ENCODE measurements around the gene SEMA3G.
A peak's percentile ranks its signal among the peaks of the same experiment; 100 is the strongest.

Gene SEMA3G

GRCh38 chr3:52388348-52388821 lies 56.5 kb downstream of the SEMA3G start:
- no peak overlapping the region for H2AFZ ChIP-seq (ENCODE audit: low read length)
- no peak overlapping the region for H3K4me2 ChIP-seq (ENCODE audit: low read depth, low read length, poor library complexity, severe bottlenecking)

DNA sequence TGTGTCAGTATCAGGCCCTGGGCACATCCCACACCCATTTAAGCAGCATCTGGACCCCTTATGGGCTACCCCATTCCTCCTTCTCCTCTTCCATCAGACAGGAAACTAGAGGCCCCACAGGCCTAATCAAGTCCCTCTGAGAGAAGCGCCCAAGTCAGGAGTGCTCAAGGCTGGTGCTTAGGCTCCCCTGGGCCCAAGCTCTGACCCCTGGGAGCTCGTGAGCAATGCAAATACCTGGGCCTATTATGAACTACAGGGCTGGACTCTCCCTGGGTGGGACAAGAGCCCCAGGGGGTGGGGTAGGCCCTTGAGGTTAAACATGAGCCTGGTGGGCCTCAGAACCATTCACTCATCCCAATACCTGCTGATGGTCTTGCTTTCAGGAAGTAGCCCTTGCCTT lies 57.4 kb downstream of the SEMA3G start:
- Histone ChIP-seq H3K9me3 (ENCODE audit: insufficient read depth, low read depth, low read length) (no peaks in the 10 kb centered on the region), H3K36me3 (ENCODE audit: insufficient read depth, low read length) (no peaks in the 10 kb centered on the region), H3K4me1 (ENCODE audit: insufficient read depth, low read length, poor library complexity, severe bottlenecking) (no peaks in the 10 kb centered on the region), H3K4me3 (ENCODE audit: low read length, poor library complexity, severe bottlenecking) (no peak overlapping the region), H2AFZ (ENCODE audit: low read length) (no peak overlapping the region), H3F3A (ENCODE audit: low read depth) (no peaks in the 10 kb centered on the region), H3K27me3 (ENCODE audit: insufficient read depth, low read length, poor library complexity, severe bottlenecking) (no peaks in the 10 kb centered on the region), H4K20me1 (ENCODE audit: insufficient read depth, low read length, poor library complexity, severe bottlenecking) (no peaks in the 10 kb centered on the region), H3K4me2 (ENCODE audit: low read depth, low read length, poor library complexity, severe bottlenecking) (no peak overlapping the region), H3K79me2 (ENCODE audit: insufficient read depth, low read length) (no peaks in the 10 kb centered on the region), H3K9me2 (replicated peaks; ENCODE audit: low read depth, low read length) (no peaks in the 10 kb centered on the region), H3K9ac (ENCODE audit: low read depth, low read length, poor library complexity, severe bottlenecking) (no peak overlapping the region)
- TF ChIP-seq CTCF (conservative IDR thresholded peaks at IDR 0.05; ENCODE audit: low read length) (no peak), EZH2phosphoT487 (IDR thresholded peaks at IDR 0.05; ENCODE audit: borderline replicate concordance) (no peak)

More at GRCh38 chr3:52388348-52388821, 56.5 kb downstream of the SEMA3G start:
- Histone ChIP-seq H3K27me3 (ENCODE audit: insufficient read depth, low read length, poor library complexity, severe bottlenecking) (no peaks in the 10 kb centered on the region), H3K79me2 (ENCODE audit: insufficient read depth, low read length) (no peaks in the 10 kb centered on the region), H3K9ac (ENCODE audit: low read depth, low read length, poor library complexity, severe bottlenecking) (no peak overlapping the region), H3K36me3 (ENCODE audit: insufficient read depth, low read length) (no peaks in the 10 kb centered on the region), H3K9me3 (ENCODE audit: insufficient read depth, low read depth, low read length) (no peaks in the 10 kb centered on the region), H4K20me1 (ENCODE audit: insufficient read depth, low read length, poor library complexity, severe bottlenecking) (no peaks in the 10 kb centered on the region), H3K4me3 (ENCODE audit: low read length, poor library complexity, severe bottlenecking) (no peak overlapping the region), H3F3A (ENCODE audit: low read depth) (no peaks in the 10 kb centered on the region), H3K4me1 (ENCODE audit: insufficient read depth, low read length, poor library complexity, severe bottlenecking) (no peaks in the 10 kb centered on the region), H3K9me2 (replicated peaks; ENCODE audit: low read depth, low read length) (no peaks in the 10 kb centered on the region)
- TF ChIP-seq EZH2phosphoT487 (IDR thresholded peaks at IDR 0.05; ENCODE audit: borderline replicate concordance) (no peak), CTCF (conservative IDR thresholded peaks at IDR 0.05; ENCODE audit: low read length) (no peak; the same call in 1 of the 2 replicates)

DNA sequence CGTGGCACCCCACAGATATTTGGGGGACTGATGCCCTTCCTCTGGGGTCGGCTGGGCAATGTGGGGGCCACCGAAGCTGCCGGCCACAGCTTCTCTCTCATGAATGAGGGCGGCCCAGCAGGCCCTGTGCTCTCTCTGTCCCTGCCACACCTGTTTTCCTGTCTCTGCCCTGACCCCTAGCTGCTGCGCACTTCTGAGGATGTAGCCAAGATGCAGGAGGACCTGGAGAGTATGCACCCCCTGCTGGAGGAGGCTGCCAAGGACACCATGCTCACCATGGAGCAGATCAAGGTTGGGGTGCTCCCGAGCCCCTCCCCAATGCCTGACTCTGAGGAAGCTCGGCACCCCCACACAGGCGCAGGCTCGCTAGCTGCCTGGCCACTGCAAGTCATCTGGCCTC lies 59.7 kb downstream of the SEMA3G start:
- Histone ChIP-seq H3F3A (ENCODE audit: low read depth) (no peaks in the 10 kb centered on the region), H3K9me2 (replicated peaks; ENCODE audit: low read depth, low read length) (no peaks in the 10 kb centered on the region), H3K4me1 (ENCODE audit: insufficient read depth, low read length, poor library complexity, severe bottlenecking) (no peaks in the 10 kb centered on the region), H3K27me3 (ENCODE audit: insufficient read depth, low read length, poor library complexity, severe bottlenecking) (no peaks in the 10 kb centered on the region), H4K20me1 (ENCODE audit: insufficient read depth, low read length, poor library complexity, severe bottlenecking) (no peaks in the 10 kb centered on the region), H3K9ac (ENCODE audit: low read depth, low read length, poor library complexity, severe bottlenecking) (no peak overlapping the region), H3K4me3 (ENCODE audit: low read length, poor library complexity, severe bottlenecking) (no peak overlapping the region), H3K4me2 (ENCODE audit: low read depth, low read length, poor library complexity, severe bottlenecking) (no peak overlapping the region), H2AFZ (ENCODE audit: low read length) (no peak overlapping the region), H3K36me3 (ENCODE audit: insufficient read depth, low read length) (no peaks in the 10 kb centered on the region), H3K9me3 (ENCODE audit: insufficient read depth, low read depth, low read length) (no peaks in the 10 kb centered on the region), H3K79me2 (ENCODE audit: insufficient read depth, low read length) (no peaks in the 10 kb centered on the region)
- TF ChIP-seq EZH2phosphoT487 (IDR thresholded peaks at IDR 0.05; ENCODE audit: borderline replicate concordance) = no peak
- TF ChIP-seq CTCF (conservative IDR thresholded peaks at IDR 0.05; ENCODE audit: low read length) = peak; percentile 74

Measured in Loucy (cell line).